ENCODE measurements around the gene CDC42EP4. TPM values are rescaled to one million over a fixed set of nuclear protein-coding genes. Genes with fewer than 3 reads are reported as not detected.

Gene CDC42EP4
- total RNA-seq, 2 donors from 2014 or later, result 0.67 to 2.5 TPM

DNA sequence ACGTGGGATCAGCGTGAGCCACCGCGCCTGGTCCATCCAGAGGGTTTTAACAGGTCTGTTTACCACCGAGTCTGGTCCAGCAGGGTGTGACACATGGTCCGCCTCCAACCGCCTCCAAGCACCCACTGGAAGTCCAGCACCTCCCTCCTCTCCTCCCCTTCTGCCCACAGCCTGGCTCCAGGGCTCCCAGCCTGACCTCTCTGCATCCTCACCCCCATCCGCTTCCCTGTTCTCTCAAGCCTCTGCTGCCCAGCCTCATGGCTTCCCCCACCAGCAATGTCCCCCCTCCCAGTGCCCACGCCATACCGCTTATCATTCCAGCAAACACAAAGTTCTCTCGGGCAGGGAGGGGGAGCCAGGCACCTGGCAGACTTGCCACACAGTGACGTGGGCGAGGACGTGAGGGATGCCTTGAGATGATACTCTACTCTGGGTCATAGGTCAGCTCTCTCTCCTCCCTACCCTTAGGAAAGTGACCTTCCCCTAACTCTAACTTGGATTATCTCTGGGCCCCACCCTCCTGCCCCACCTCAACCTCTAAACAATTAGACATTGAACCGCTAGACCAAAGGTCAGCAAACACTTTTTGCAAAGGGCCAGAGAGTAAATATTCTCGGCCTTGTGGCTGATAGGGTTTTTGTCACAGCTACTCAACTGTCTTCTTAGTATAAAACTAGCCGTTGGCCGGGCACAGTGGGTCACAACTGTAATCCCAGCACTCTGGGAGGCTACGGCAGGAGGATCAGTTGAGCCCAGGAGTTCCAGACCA is 23.1 kb downstream of the CDC42EP4 start:
- Mint-ChIP-seq H3K36me3 (ENCODE audit: low read depth) (no peaks in the 10 kb centered on the region), H3K9me3 (no peaks in the 10 kb centered on the region), H3K27ac (no peak overlapping the region), H3K4me3 (no peak overlapping the region), H3K27me3 (peaks cover 3% of the 10 kb centered on the region), H3K4me1 (peaks cover 16% of the 10 kb centered on the region)
- ATAC-seq (replicated peaks), result no peak

DNA sequence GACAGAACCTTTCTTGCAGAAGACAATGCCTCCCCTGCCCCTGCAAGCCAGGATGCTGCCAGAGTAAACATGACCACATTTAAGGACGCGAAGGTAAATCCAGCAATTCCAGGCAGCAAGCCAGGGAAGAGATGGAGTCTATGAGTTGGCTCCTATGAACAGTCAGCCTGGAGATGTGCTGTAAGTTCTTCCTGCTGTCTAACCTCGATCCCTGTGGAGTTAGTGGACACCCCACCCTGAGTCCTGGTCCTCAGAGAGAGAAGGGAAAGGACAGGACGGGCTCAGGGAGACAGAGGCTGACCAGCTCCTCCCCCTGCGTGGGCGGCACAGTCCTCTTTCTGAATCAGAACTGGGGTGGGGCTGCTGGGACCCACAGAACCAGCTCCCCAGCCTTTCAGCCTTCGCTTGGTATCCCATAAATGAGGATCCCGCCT is 24.9 kb downstream of the CDC42EP4 start:
- Mint-ChIP-seq H3K27me3 (peaks cover 3% of the 10 kb centered on the region), H3K9me3 (no peaks in the 10 kb centered on the region), H3K36me3 (ENCODE audit: low read depth) (no peaks in the 10 kb centered on the region), H3K4me3 (no peak overlapping the region), H3K4me1 (peaks cover 16% of the 10 kb centered on the region), H3K27ac (no peak overlapping the region)
- no peak for ATAC-seq (replicated peaks)

DNA sequence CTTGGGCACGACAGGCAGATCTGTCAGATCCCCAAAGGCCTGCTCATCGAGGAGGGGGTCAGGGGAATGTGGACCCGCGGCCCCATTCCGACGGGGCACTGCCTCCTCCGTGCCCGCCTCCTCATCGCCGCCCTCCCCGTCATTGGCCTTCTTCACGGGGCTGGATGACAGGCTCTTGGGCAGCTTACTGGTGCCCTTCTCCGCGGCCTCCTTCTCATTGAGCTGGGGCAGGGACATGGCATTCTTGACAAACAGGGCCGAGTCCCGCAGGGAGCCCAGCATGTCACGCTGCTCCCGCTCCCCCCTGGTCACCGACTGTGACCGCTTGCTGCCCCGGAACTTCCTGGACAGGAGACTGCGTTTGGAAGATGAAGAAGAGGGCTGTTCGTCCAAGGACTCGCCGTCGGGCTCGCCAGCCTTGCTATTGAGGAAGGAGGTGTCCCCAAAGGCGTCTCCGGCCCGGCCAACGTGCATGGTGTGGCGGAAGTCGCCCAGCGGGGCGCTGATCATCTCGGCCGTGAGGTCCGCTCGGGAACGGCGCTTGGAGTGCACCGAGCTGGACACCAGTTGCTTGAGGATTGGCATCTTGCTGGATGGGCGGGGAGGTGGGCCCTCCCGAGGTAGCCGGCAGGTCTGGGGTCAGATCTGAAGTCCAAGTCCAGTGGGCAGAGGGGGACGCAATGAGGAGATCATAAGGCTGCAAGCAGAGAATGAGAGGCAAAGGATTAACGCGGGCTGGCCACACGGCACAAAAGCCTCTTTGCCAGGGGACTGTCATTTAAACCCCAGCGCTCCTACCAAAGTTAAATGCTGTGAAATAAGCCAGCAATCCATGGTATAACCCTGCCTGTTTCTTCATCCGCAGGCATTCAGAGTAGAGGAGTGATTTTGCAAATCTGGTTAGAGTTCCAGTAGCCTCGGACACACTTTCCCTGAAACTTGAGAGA is 25.6 kb downstream of the CDC42EP4 start:
- Mint-ChIP-seq H3K36me3 (ENCODE audit: low read depth) (no peaks in the 10 kb centered on the region), H3K9me3 (no peaks in the 10 kb centered on the region), H3K4me3 (no peak overlapping the region), H3K27ac (no peak overlapping the region), H3K4me1 (peaks cover 14% of the 10 kb centered on the region), H3K27me3 (peaks cover 3% of the 10 kb centered on the region)
- no peak for ATAC-seq (replicated peaks)

DNA sequence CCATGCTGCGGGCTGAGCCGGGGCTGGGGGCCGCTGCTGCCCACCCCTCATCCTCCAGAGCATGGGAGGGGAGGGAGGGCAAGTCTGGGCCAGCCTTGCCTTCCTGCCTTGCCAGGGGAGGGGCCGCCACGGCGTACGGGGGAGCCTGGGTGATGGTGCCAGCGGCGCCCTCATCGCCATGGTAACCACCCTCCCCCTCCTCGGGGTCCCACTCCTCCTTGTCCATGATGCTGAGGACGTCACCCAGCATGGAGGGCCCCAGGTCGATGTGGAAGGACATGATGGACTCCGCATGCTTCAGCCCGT is 26.2 kb downstream of the CDC42EP4 start:
- H3K9me3 Mint-ChIP-seq, result no peaks in the 10 kb centered on the region

DNA sequence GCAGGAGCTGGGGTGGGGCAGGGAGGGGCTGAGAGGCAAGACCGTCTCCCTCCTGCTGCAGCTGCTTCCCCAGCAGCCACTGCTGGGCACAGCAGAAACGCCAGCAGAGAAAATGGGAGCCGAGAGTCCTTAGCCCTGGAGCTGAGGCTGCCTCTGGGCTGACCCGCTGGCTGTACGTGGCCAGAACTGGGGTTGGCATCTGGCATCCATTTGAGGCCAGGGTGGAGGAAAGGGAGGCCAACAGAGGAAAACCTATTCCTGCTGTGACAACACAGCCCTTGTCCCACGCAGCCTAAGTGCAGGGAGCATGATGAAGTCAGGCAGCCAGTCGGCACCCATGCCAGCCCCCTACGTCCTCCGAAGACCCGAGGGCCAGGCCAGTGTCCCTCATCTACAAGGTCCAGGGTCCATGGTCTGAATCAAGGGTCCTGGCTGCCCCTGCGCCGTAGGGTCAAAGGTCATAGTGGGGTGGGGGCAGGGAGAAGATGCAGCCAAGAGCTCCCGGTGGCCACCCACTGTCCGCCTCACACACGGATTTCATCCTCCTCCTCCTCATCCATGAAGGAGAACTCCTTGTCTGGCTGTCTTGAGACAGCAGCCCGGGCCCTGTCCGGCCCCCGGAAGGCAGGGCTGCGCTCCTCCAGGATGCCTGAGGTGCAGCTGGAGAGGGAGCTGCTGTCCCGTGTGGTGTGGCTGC is 26.7 kb downstream of the CDC42EP4 start:
- Mint-ChIP-seq H3K36me3 (ENCODE audit: low read depth) (no peaks in the 10 kb centered on the region), H3K27ac (no peak overlapping the region), H3K4me3 (no peak overlapping the region), H3K9me3 (no peaks in the 10 kb centered on the region), H3K4me1 (peaks cover 4% of the 10 kb centered on the region), H3K27me3 (no peaks in the 10 kb centered on the region)
- no peak for ATAC-seq (replicated peaks)

More for the DNA sequence above, 26.2 kb downstream of the CDC42EP4 start:
- Mint-ChIP-seq H3K27ac (no peak overlapping the region), H3K36me3 (ENCODE audit: low read depth) (no peaks in the 10 kb centered on the region), H3K4me3 (no peak overlapping the region), H3K4me1 (peaks cover 8% of the 10 kb centered on the region), H3K27me3 (peaks cover 3% of the 10 kb centered on the region)
- no peak for ATAC-seq (replicated peaks)

DNA sequence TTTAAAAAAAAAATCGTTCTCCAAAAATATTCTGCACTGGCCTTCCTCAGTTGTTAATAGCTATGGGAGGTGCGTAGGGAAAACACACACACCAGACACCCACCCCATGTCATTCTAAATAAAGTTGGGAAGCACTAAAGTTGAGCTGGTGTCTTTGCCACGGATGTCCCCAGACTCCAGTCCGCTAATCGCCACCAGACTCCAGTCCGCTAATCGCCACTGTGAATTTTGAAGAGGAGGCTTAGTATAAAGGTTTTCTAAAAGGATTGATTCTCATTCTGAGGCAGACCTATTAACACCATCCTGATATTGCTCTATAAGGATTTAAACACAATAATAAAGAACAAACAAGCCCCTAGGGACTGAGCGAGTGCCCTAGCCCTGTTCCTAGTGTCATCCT is 27.4 kb downstream of the CDC42EP4 start:
- H3K27ac Mint-ChIP-seq, result no peak overlapping the region
- H3K4me3 Mint-ChIP-seq, result no peak overlapping the region
- ATAC-seq (replicated peaks), result no peak

DNA sequence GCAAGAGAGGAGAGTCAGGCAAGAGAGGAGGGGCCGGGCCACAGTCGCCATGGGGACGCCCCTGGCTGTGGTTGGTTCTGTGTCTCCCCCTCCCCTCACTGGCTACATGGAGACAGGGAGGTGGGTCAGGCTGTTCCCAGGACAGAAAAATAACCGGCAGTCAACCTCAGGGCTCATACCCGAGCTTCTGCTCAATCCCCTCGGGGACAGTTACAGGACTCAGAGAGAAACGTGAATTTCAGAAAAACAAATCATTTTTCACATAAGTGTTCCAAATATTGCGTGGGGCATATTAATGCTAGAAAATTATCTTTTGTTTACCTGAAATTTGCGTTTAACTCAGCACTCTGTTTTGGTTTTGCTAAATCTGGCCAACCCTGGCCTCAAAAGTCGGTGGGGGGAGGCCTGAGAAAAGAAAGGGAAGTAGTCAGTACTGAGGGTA is 27.9 kb downstream of the CDC42EP4 start:
- Mint-ChIP-seq H3K36me3 (ENCODE audit: low read depth) (no peaks in the 10 kb centered on the region), H3K27me3 (no peaks in the 10 kb centered on the region), H3K4me3 (no peak overlapping the region), H3K27ac (no peak overlapping the region), H3K4me1 (no peaks in the 10 kb centered on the region), H3K9me3 (no peaks in the 10 kb centered on the region)
- no peak for ATAC-seq (replicated peaks)

More for the DNA sequence above, 27.4 kb downstream of the CDC42EP4 start:
- Mint-ChIP-seq H3K4me1 (peaks cover under 1% of the 10 kb centered on the region), H3K36me3 (ENCODE audit: low read depth) (no peaks in the 10 kb centered on the region), H3K27me3 (no peaks in the 10 kb centered on the region), H3K9me3 (no peaks in the 10 kb centered on the region)

DNA sequence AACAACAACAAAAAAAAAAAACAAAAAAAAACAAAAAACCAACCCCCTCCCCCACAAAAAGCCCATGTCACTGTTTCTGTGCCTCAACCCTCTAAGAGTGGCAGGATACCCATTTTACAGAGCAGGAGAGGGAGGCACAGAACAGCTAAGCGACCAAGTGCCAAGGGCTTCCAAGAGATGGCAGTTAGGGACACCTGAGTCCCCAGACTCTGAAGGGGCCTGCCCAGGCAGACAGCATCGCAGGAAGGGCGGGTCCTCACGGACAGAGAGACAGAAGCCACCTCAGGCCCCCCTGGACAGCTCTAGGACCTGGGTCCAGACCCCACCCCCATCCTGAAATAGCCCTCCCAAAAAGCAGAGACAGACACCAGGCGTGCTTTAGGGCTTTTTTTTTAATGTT is 28.6 kb downstream of the CDC42EP4 start:
- Mint-ChIP-seq H3K4me1 (no peaks in the 10 kb centered on the region), H3K27me3 (no peaks in the 10 kb centered on the region), H3K36me3 (ENCODE audit: low read depth) (no peaks in the 10 kb centered on the region), H3K4me3 (no peak overlapping the region), H3K27ac (no peak overlapping the region), H3K9me3 (no peaks in the 10 kb centered on the region)
- no peak for ATAC-seq (replicated peaks)

DNA sequence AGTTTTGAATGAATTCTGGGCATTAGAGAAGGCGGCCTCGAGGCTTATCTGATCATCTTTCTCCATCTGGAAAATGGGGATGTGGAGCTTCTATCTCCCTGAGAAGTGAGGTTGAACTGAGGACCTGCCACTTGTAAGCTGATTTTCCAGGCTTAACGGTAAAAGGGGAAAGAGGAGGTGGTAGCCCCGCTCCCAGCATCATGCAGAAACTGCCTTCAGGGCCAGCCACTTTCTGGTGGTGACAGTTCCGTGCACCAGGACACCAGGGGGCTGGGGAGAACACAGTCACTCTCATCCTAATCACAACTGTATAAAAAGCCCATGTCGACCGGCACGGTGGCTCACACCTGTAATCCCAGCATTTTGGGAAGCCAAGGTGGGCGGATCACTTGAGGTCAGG is 29.2 kb downstream of the CDC42EP4 start:
- H3K4me1 Mint-ChIP-seq, result no peaks in the 10 kb centered on the region
- no peak overlapping the region for H3K27ac Mint-ChIP-seq
- ATAC-seq (replicated peaks), result no peak
- no peak overlapping the region for H3K4me3 Mint-ChIP-seq
- H3K36me3 Mint-ChIP-seq (ENCODE audit: low read depth), result no peaks in the 10 kb centered on the region
- no peaks in the 10 kb centered on the region for H3K27me3 Mint-ChIP-seq
- no peaks in the 10 kb centered on the region for H3K9me3 Mint-ChIP-seq

DNA sequence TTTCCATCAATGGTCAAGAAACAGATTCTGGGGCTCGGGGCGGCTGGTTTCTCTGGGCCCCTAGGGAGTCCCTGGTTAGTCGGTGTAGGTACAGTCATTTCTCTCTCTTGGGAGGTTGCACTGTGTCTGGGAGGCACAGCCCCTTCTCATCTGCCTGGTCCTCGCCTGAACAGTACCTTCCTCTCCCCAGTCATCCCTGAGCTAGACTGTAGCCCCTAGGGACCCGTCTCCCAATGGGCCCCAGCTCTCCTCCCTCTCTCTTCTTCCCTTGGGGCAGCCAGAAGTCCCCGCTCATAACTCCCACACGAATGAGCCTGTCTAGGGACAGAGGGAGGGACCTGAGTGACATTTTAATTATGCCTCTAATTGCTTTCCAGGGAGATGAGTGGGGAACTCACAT is 29.9 kb downstream of the CDC42EP4 start:
- ATAC-seq (replicated peaks), result no peak
- H3K27ac Mint-ChIP-seq, result no peak overlapping the region
- no peak overlapping the region for H3K4me3 Mint-ChIP-seq
- no peaks in the 10 kb centered on the region for H3K4me1 Mint-ChIP-seq
- no peaks in the 10 kb centered on the region for H3K9me3 Mint-ChIP-seq
- H3K27me3 Mint-ChIP-seq, result no peaks in the 10 kb centered on the region
- H3K36me3 Mint-ChIP-seq (ENCODE audit: low read depth), result no peaks in the 10 kb centered on the region

DNA sequence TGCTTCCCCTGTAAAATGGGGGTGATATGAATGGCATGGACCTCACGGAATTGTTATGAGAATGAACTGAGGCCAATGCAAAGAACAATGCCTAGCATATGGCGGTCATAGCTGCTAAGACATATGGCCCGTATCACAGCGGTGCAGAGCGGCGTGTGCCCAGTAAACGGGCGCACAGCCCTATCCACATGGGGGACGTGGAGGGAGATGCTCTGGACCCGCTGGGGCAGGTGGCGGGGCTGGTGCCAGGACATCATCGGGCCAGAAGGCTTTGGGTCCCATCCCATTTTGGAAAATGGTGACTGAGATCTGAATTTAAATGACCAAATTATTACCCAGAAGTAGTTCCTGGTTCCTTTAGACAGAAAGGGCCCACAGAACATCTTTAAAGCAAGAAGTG is 31.6 kb downstream of the CDC42EP4 start:
- ATAC-seq (replicated peaks), result no peak
- no peak overlapping the region for H3K4me3 Mint-ChIP-seq
- no peaks in the 10 kb centered on the region for H3K36me3 Mint-ChIP-seq (ENCODE audit: low read depth)
- H3K4me1 Mint-ChIP-seq, result no peaks in the 10 kb centered on the region
- H3K9me3 Mint-ChIP-seq, result no peaks in the 10 kb centered on the region
- H3K27ac Mint-ChIP-seq, result no peak overlapping the region
- H3K27me3 Mint-ChIP-seq, result no peaks in the 10 kb centered on the region

DNA sequence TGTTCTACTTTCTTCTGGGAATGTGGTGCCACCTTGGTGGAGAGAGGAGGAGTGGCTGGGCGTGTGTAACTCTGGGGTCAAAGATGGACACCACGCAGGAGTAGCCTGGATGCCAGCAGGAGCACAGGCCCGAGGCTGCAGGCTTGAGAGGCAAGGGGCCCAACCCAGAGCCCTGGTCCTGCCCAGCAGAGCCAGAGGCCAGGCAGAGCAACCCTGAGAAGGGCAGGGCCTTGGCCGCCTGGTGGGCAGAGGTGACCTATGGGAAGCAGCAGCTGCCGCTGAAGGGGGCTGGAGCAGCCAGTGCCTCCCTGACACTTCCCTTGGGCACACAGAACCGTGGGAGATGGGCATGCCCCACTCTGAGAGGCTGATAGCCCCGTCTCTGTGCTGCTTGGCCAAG is 32.1 kb downstream of the CDC42EP4 start:
- Mint-ChIP-seq H3K4me1 (no peaks in the 10 kb centered on the region), H3K27ac (no peak overlapping the region), H3K36me3 (ENCODE audit: low read depth) (no peaks in the 10 kb centered on the region), H3K4me3 (no peak overlapping the region), H3K9me3 (no peaks in the 10 kb centered on the region), H3K27me3 (no peaks in the 10 kb centered on the region)
- no peak for ATAC-seq (replicated peaks)

DNA sequence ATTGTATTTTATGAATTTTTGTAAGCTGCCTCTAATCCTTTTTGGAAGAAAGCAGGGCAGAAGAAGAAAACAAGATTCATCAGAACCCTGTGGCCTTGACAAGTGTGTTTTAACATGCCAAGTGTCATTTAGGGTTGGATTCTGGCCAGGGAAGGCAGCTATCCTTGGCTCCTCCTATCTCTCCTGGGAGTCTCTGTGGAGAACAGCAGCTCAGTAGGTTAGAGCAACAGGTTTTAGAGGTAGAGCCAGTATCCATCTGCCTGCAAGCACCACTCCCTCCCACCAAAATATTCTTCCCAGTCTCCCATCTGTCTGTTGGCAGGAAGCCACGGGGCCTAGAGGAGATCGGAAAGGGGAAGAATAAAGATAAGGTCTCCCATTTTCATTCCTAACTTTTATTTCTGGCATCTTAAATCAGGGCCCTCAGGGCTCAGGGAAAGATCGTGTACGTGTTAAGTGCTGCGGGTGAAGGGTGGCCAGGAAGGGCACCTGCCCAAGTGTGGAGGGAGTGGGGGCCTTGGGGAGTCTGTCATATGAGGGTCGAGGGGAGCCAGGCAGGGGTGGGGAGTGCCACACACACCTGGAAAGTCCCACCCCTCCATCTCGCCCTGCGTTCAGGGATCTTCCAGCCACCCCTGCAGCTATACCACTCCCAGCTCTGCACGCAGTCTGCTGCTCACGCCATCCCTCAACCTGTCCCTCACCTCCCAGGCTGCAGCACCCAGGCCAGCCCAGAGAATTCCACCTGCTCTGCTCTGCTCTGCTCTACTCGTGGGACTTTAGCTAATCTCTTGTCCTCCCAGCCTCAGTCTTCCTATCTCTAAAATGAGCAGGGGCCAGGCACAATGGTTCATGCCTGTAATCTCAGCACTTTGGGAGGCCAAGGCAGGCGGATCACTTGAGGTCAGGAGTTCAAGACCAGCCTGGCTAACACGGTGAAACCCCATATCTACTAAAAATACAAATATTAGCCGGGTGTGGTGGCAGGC is 33.0 kb downstream of the CDC42EP4 start:
- H3K4me3 Mint-ChIP-seq, result no peak overlapping the region
- H3K27ac Mint-ChIP-seq, result no peak overlapping the region
- no peaks in the 10 kb centered on the region for H3K27me3 Mint-ChIP-seq
- ATAC-seq (replicated peaks), result no peak
- H3K4me1 Mint-ChIP-seq, result no peaks in the 10 kb centered on the region
- H3K9me3 Mint-ChIP-seq, result no peaks in the 10 kb centered on the region
- no peaks in the 10 kb centered on the region for H3K36me3 Mint-ChIP-seq (ENCODE audit: low read depth)

DNA sequence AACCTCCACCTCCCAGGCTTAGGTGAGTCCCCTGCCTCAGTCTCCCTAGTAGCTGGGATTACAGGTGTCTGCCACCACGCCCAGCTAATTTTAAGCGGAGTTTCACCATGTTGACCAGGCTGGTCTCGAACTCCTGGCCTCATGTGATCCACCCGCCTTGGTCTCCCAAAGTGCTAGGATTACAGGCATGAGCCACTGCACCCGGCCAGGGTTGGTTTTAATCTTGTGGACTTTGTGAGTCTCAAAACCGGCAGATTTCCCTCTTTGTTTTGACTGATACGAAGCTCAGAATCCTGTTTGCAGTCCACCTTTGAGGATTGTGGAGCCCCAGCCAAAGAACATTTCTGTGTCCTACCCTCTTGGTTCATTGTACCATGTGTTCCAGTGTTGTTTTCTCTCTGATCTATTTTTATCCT is 33.7 kb downstream of the CDC42EP4 start:
- ATAC-seq (replicated peaks), result no peak
- H3K36me3 Mint-ChIP-seq (ENCODE audit: low read depth), result no peaks in the 10 kb centered on the region
- no peaks in the 10 kb centered on the region for H3K4me1 Mint-ChIP-seq
- no peak overlapping the region for H3K27ac Mint-ChIP-seq
- H3K27me3 Mint-ChIP-seq, result no peaks in the 10 kb centered on the region
- no peaks in the 10 kb centered on the region for H3K9me3 Mint-ChIP-seq
- H3K4me3 Mint-ChIP-seq, result no peak overlapping the region

Measured in activated T-helper 17 cell treated with anti-CD3 and anti-CD28 coated beads, Interleukin-2, amount 50 U/mL, for 72 hours (primary cell).